ENCODE measurements around the gene PITPNB.
A peak's percentile ranks its signal among the peaks of the same experiment; 100 is the strongest.

The PITPNB gene

GRCh38 chr22:27919222-27919941 lies at the start of gene PITPNB:
TSS of gene PITPNB (minus strand) at chr22:27919256. CDS start at chr22:27919191, 65 bp downstream.
- peak; percentile 99 for DNase-seq (ENCODE audit: low spot score)

DNA sequence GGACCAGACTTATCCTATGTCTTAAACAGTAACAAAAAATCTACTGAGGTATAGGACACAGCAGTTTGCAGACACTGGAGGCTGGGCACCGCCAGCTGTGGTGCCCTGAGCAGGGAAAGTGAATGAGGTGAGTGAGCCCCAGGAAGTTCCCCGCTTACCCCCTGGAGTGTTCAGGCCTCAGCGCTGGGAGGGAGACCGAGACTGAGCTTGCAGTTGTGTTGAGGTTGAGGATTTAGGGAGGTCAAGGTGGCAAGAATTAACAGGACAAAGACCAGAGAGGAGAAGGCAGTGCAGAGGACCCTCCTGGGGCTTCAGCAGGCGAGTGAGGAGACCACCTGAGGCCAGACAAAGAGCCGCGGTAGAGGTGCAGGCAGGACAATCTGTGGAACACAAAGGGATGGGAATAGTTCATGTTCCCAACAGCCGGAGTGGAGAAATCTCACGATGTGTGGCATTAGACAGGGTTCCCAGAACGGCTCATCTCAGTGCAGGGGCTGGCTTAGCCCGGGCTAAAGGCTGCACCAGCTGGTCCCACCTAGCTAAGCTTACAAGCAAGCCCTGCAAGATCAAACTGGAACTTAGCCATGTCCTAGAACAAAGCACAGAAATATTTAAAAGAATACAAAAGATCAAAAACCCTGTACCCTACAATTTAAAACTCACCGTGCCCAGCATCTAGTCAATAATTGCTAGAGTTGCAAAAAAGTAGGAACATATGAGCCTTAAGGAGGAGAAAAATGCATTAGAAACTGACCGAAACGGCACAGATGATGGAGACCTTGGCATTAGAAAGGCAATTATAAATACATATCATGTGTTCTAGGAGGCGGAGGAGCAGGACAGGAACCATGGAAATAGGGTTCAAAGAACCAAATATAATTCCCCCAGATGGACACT lies 47.4 kb upstream of the PITPNB start:
- no peak for DNase-seq (ENCODE audit: low spot score)

DNA sequence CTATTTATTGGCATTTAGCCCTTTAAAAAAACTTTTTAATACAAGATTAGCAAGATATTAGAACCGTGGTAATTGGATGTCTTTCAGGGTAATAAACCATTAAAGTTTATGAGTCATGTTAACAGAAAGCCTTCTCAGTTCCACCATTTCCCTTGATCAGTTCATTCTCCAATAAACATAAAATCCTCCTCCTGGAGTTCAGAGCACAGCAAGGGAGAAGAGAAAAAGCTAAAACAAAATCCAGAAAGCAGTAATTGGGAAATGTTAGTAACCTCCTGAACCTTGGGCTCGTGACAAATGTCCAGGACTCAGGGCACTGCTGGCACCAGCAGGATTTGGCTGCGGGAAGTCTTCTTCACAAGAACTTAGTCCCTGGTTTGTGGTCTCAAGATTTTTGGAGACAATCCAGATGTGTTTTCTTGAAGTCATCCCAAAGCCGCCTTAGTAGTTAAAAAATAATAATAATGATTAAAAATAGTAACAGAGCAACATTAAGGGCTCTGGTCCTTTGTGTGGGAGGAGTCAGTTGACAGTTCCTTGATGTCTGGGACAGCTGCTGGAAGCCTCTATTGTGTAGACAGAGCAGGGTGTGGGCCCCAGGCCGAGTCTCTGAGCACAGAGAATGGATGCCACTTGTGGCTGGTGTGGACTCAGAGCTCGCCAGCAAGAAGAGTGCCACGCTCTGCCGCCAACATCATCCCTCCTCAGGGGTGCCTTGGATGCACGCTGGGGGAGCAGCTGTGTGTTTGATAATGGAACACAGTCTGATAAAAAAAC lies 43.4 kb upstream of the PITPNB start:
- peak; percentile 21 for DNase-seq (ENCODE audit: low spot score)

DNA sequence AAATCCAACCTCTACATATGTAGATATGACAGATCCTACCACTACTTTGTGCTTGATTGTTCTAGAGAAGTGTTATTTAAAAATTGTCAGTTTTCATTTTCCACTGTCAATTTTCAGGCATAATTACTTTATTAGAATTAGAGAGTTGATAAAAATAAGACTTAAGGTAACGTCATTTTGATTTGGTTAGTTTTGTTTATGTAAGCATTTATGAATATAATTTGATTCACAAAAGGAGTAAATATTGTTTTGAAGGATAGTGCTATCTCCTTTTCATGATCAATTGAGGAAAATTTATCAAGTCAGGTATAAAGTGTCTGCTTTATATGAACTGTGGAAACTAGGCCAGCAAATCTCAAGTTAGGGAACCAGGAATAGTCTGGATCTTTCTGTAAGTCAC lies 42.6 kb upstream of the PITPNB start:
- DNase-seq (ENCODE audit: low spot score) = no peak

GRCh38 chr22:27961182-27961581 lies 42.1 kb upstream of the PITPNB start:
- no peak for DNase-seq (ENCODE audit: low spot score)

DNA sequence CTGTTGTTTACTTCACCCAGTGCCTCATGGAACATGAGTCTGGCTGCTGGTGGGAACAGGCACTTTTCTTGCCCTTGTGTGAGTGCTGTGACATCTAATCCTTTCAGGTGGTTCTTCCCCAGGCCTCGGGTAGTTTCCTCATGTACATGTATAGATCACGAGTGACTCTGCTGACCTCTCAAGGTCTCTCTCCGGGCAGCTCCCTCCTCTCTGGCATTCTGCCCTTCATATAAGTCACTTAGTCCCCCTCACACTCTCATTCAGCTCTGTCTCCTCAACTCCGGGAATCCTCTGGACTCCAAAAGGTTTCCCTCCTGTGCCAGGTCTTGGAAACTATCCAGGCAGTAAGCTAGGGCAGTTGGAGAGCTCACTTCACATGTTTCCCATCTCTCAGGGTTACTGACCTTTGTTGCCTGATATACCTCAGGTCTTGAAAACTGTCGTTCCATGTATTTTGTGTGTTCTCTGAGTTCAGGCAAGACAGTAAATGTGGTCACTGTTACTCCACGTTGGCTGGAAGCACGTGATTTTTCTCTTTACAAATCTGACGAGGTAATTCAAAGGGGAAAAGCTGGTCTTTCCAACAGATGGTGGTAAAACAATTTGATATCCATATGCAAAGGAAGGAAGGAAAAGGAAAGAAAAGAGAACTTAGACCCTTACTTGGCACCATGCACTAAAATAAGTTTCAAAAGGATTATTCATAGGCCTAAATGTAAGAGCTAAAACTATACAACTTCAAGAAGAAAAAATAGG lies 40.5 kb upstream of the PITPNB start:
- DNase-seq (ENCODE audit: low spot score) = no peak

- DNase-seq (ENCODE audit: low spot score) = no peak
These were observed 33.7 kb upstream of the PITPNB start for GRCh38 chr22:27952779-27953178.

DNA sequence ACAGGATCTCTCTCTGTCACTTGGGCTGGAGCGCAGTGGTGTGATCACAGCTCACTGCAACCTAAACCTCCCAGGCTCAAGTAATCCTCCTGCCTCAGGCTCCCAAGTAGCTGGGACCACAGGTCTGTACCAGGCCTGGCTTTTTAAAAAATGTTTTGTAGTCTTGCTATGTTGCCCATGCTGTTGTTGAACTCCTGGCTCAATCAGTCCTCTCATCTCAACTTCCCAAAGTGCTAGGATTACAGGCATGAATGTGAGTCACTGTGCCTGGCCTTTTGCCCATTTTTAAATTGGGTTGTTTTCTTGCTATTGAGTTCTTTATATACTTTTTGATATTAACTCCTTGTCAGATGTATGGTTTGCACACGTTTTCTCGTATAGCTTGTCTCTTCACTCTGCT lies 33.0 kb upstream of the PITPNB start:
- DNase-seq (ENCODE audit: low spot score) = no peak

DNA sequence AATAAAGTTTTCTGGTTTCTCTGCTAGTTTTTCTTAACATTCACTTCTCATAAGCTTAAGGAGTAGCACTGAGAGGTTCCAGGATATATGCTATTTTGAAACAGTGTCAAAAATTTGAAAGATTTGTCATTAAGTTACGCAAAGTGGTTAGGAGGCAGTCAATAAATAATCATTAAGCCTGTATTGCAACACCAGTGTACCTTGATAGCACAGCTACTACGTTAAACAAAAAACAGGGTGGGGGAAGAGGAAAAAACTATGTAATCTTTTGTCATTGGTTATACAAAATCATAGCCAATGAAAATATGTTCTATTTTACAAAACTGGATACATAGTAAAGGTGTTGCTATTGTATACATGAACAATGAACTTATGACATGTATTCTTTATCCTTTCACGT lies 30.4 kb upstream of the PITPNB start:
- DNase-seq (ENCODE audit: low spot score) = no peak

- no peak for DNase-seq (ENCODE audit: low spot score)
These were observed 29.5 kb upstream of the PITPNB start for GRCh38 chr22:27948569-27948968.

- DNase-seq (ENCODE audit: low spot score) = no peak
These were observed 28.4 kb upstream of the PITPNB start for GRCh38 chr22:27947448-27947847.

GRCh38 chr22:27941143-27941542 lies 22.1 kb upstream of the PITPNB start:
- no peak for DNase-seq (ENCODE audit: low spot score)

- DNase-seq (ENCODE audit: low spot score) = no peak
These were observed 18.4 kb upstream of the PITPNB start for GRCh38 chr22:27937453-27937852.

GRCh38 chr22:27935897-27936296 lies 16.8 kb upstream of the PITPNB start:
- DNase-seq (ENCODE audit: low spot score) = no peak

- DNase-seq (ENCODE audit: low spot score) = no peak
These were observed 15.0 kb upstream of the PITPNB start for GRCh38 chr22:27934069-27934468.

GRCh38 chr22:27933186-27933983 lies 14.3 kb upstream of the PITPNB start:
- no peak for DNase-seq (ENCODE audit: low spot score)

DNA sequence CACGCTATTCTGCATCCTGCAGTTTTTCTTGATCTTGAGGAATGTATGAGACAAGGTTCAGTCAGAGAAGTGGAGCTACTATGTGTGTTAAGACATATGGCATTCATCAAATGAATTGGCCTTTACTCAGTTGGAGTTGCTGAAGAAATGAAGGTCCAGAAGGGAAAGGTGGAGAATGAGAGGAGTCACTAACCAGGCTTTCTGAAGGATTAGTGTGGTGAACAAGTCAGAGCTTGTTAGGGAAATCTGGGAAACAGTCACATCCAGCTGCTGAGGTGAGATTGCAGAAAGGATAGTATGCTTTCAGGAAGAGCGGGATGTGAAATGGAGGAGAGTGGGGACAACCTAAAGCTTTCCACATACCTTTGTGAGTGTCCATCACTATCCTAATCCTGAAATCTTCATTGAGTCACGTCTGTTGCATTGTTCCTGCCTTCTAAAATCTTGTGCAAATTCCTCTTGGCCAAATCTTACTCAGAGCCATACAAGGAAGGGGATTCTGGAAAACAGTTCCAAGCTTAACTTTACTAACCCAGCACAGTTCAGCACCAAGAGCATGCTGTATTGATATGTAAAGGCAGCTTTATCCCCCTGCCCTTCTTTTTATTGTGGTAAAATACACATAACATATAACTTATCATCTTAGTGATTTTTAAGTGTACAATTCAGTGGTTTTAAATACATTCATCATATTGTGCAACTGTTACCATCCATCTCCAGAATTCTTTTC lies 11.4 kb upstream of the PITPNB start:
- DNase-seq (ENCODE audit: low spot score) = no peak

DNA sequence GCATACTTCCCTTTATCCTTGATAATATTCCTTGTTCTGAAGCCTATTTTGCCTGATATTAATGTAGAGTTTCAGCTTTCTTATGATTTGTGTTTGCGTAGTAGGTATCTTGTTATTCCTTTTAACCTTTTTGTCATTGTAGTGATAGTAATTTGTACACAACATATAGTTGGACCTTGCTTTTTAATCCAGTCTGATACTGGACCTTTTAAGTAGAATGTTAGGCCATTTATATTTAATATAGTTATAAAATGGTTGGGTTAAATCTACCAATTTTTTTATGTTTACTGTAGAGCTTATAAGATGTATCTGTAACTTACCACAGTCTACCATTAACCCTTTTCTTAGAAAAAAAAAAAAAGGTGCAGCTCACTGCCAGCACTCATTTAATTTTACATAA lies 8.6 kb upstream of the PITPNB start:
- no peak for DNase-seq (ENCODE audit: low spot score)

GRCh38 chr22:27925331-27925730 lies 6.3 kb upstream of the PITPNB start:
- no peak for DNase-seq (ENCODE audit: low spot score)

All from iPS-NIHi11 (cell line).